ENCODE results near the gene HK3. TPM values are rescaled to one million over a fixed set of nuclear protein-coding genes. Genes with fewer than 3 reads are reported as not detected.
"Not testable (repeated sequence)": the region's sequence is repeated elsewhere in the genome, so short reads cannot be mapped to it uniquely, and the experiment has no call there.

HK3 gene
- polyA plus RNA-seq, 4 donors: 0.30 to 7.5 (median 1.5) TPM

GRCh38 chr5:176877793-176878331 is 21.3 kb downstream of the HK3 start:
- Histone ChIP-seq H3K4me3 (ENCODE audit: low read depth in 1 of 3, low read length in 3 of 3) (no peak overlapping the region), H3K27me3 (ENCODE audit: control insufficient read depth in 3 of 3, insufficient read depth in 3 of 3, low read length in 3 of 3) (peaks cover 0 to 28% (median 11%) of the 10 kb centered on the region in 3 donors), H3K27ac (ENCODE audit: low read depth in 1 of 3, low read length in 2 of 3) (no peak overlapping the region), H3K36me3 (ENCODE audit: control insufficient read depth in 3 of 3, insufficient read depth in 2 of 3, low read depth in 1 of 3, low read length in 3 of 3) (no peaks in the 10 kb centered on the region), H3K9me3 (ENCODE audit: control insufficient read depth in 2 of 2, insufficient read depth in 1 of 2, low read depth in 1 of 2, low read length in 1 of 2) (no peaks in the 10 kb centered on the region), H3K4me1 (ENCODE audit: control insufficient read depth in 3 of 3, insufficient read depth in 2 of 3, low read depth in 1 of 3, low read length in 2 of 3) (no peaks in the 10 kb centered on the region)
- no peak for FAIRE-seq
- 65 to 71% (median 69%) methylated on average over 19 to 21 of the region's 21 CpGs for WGBS, 3 donors
- DNase-seq: no peak

DNA sequence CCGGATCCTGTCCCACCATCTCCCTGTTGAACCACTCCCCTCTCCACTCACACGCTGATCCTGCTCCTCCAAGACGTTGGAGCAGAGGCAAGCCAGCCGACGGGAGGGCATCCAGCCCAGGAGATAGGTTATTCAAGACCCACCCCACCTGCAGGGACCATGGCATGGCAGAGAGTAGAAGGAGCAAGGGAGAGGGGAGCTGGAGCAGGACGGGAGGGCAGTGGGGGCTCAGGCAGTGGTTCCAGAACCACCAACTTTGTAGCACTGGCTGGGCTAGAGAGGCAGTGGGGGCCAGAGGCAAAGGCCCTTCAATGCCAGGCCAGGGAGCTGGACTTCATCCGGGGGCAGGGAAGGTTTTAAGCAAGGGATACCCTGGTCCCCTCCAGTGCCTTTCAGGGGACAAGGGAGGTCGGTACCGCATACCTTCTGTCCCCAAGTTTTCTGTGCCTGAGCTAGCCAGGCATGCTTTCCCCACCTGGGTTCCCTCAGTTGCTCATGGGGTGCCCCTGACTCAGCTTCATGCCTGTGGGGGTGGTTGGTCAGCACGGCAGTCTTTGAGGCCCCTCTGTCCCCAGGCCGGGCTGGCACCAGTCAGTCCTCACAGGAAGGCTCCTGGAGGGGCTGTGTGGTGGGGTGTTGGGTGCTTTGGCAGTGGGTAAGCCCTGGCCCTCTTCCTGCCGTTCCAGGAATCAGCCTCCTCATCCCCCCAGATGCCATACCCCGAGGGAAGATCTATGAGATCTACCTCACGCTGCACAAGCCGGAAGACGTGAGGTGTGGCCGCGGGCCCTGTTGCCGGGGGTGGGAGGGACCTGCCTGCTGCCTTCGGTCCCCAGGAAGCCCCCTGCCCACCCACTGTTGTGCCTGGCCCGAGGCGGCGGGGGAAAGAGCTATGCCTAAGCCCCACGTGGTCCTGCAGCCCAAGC is 22.4 kb downstream of the HK3 start:
- Histone ChIP-seq H3K9me3 (ENCODE audit: control insufficient read depth in 2 of 2, insufficient read depth in 1 of 2, low read depth in 1 of 2, low read length in 1 of 2) (no peaks in the 10 kb centered on the region), H3K4me3 (ENCODE audit: low read depth in 1 of 3, low read length in 3 of 3) (no peak overlapping the region), H3K36me3 (ENCODE audit: control insufficient read depth in 3 of 3, insufficient read depth in 2 of 3, low read depth in 1 of 3, low read length in 3 of 3) (no peaks in the 10 kb centered on the region), H3K27ac (ENCODE audit: low read depth in 1 of 3, low read length in 2 of 3) (no peak overlapping the region), H3K27me3 (ENCODE audit: control insufficient read depth in 3 of 3, insufficient read depth in 3 of 3, low read length in 3 of 3) (peaks cover 0 to 28% (median 11%) of the 10 kb centered on the region in 3 donors), H3K4me1 (ENCODE audit: control insufficient read depth in 3 of 3, insufficient read depth in 2 of 3, low read depth in 1 of 3, low read length in 2 of 3) (no peaks in the 10 kb centered on the region)
- no peak for DNase-seq
- WGBS, 3 donors: 67 to 74% (median 68%) methylated on average over 21 to 24 of the region's 24 CpGs
- FAIRE-seq: no peak

- H3K4me3 ChIP-seq (ENCODE audit: low read depth in 1 of 3, low read length in 3 of 3): no peak overlapping the region
- H3K27me3 ChIP-seq (ENCODE audit: control insufficient read depth in 3 of 3, insufficient read depth in 3 of 3, low read length in 3 of 3): peaks cover 0 to 28% (median 11%) of the 10 kb centered on the region in 3 donors
- FAIRE-seq (no peak), DNase-seq (no peak)
- H3K9me3 ChIP-seq (ENCODE audit: control insufficient read depth in 2 of 2, insufficient read depth in 1 of 2, low read depth in 1 of 2, low read length in 1 of 2): no peaks in the 10 kb centered on the region
- no peaks in the 10 kb centered on the region for H3K36me3 ChIP-seq (ENCODE audit: control insufficient read depth in 3 of 3, insufficient read depth in 2 of 3, low read depth in 1 of 3, low read length in 3 of 3)
- H3K4me1 ChIP-seq (ENCODE audit: control insufficient read depth in 3 of 3, insufficient read depth in 2 of 3, low read depth in 1 of 3, low read length in 2 of 3): no peaks in the 10 kb centered on the region
- WGBS, 3 donors: 35 to 45% (median 36%) methylated on average over 27 of the region's 27 CpGs
- no peak overlapping the region for H3K27ac ChIP-seq (ENCODE audit: low read depth in 1 of 3, low read length in 2 of 3)
Observed at GRCh38 chr5:176875783-176876505, 23.2 kb downstream of the HK3 start.

GRCh38 chr5:176875014-176875550 is 24.1 kb downstream of the HK3 start:
- Histone ChIP-seq H3K36me3 (ENCODE audit: control insufficient read depth in 3 of 3, insufficient read depth in 2 of 3, low read depth in 1 of 3, low read length in 3 of 3) (no peaks in the 10 kb centered on the region), H3K4me1 (ENCODE audit: control insufficient read depth in 3 of 3, insufficient read depth in 2 of 3, low read depth in 1 of 3, low read length in 2 of 3) (no peaks in the 10 kb centered on the region), H3K4me3 (ENCODE audit: low read depth in 1 of 3, low read length in 3 of 3) (no peak overlapping the region), H3K27me3 (ENCODE audit: control insufficient read depth in 3 of 3, insufficient read depth in 3 of 3, low read length in 3 of 3) (peaks cover 0 to 28% (median 11%) of the 10 kb centered on the region in 3 donors), H3K9me3 (ENCODE audit: control insufficient read depth in 2 of 2, insufficient read depth in 1 of 2, low read depth in 1 of 2, low read length in 1 of 2) (no peaks in the 10 kb centered on the region), H3K27ac (ENCODE audit: low read depth in 1 of 3, low read length in 2 of 3) (no peak overlapping the region)
- FAIRE-seq (no peak), DNase-seq (no peak)
- WGBS, 3 donors: 26 to 59% (median 50%) methylated on average over 17 of the region's 17 CpGs

GRCh38 chr5:176874198-176874780 is 24.9 kb downstream of the HK3 start:
- no peak for DNase-seq
- no peak overlapping the region for H3K27ac ChIP-seq (ENCODE audit: low read depth in 1 of 3, low read length in 2 of 3)
- no peak for FAIRE-seq
- H3K36me3 ChIP-seq (ENCODE audit: control insufficient read depth in 3 of 3, insufficient read depth in 2 of 3, low read depth in 1 of 3, low read length in 3 of 3): no peaks in the 10 kb centered on the region
- H3K27me3 ChIP-seq (ENCODE audit: control insufficient read depth in 3 of 3, insufficient read depth in 3 of 3, low read length in 3 of 3): peaks cover 0 to 28% (median 11%) of the 10 kb centered on the region in 3 donors
- no peak overlapping the region for H3K4me3 ChIP-seq (ENCODE audit: low read depth in 1 of 3, low read length in 3 of 3)
- H3K4me1 ChIP-seq (ENCODE audit: control insufficient read depth in 3 of 3, insufficient read depth in 2 of 3, low read depth in 1 of 3, low read length in 2 of 3): no peaks in the 10 kb centered on the region
- WGBS, 3 donors: 65 to 80% (median 72%) methylated on average over 18 to 20 of the region's 20 CpGs
- no peaks in the 10 kb centered on the region for H3K9me3 ChIP-seq (ENCODE audit: control insufficient read depth in 2 of 2, insufficient read depth in 1 of 2, low read depth in 1 of 2, low read length in 1 of 2)

GRCh38 chr5:176873541-176874172 is 25.5 kb downstream of the HK3 start:
- Histone ChIP-seq H3K27me3 (ENCODE audit: control insufficient read depth in 3 of 3, insufficient read depth in 3 of 3, low read length in 3 of 3) (peaks cover 0 to 28% (median 11%) of the 10 kb centered on the region in 3 donors), H3K4me3 (ENCODE audit: low read depth in 1 of 3, low read length in 3 of 3) (no peak overlapping the region), H3K9me3 (ENCODE audit: control insufficient read depth in 2 of 2, insufficient read depth in 1 of 2, low read depth in 1 of 2, low read length in 1 of 2) (no peaks in the 10 kb centered on the region), H3K4me1 (ENCODE audit: control insufficient read depth in 3 of 3, insufficient read depth in 2 of 3, low read depth in 1 of 3, low read length in 2 of 3) (no peaks in the 10 kb centered on the region), H3K36me3 (ENCODE audit: control insufficient read depth in 3 of 3, insufficient read depth in 2 of 3, low read depth in 1 of 3, low read length in 3 of 3) (no peaks in the 10 kb centered on the region), H3K27ac (ENCODE audit: low read depth in 1 of 3, low read length in 2 of 3) (no peak overlapping the region)
- WGBS, 3 donors: 34 to 59% (median 47%) methylated on average over 16 of the region's 16 CpGs
- FAIRE-seq: no peak
- DNase-seq: no peak

GRCh38 chr5:176873011-176873410 is 26.1 kb downstream of the HK3 start:
- H3K27ac ChIP-seq (ENCODE audit: low read depth in 1 of 3, low read length in 2 of 3); DNase-seq; H3K36me3 ChIP-seq (ENCODE audit: control insufficient read depth in 3 of 3, insufficient read depth in 2 of 3, low read depth in 1 of 3, low read length in 3 of 3); H3K4me1 ChIP-seq (ENCODE audit: control insufficient read depth in 3 of 3, insufficient read depth in 2 of 3, low read depth in 1 of 3, low read length in 2 of 3); H3K4me3 ChIP-seq (ENCODE audit: low read depth in 1 of 3, low read length in 3 of 3); H3K9me3 ChIP-seq (ENCODE audit: control insufficient read depth in 2 of 2, insufficient read depth in 1 of 2, low read depth in 1 of 2, low read length in 1 of 2); FAIRE-seq: not testable (repeated sequence)
- WGBS, 3 donors: 43 to 65% (median 59%) methylated on average over 2 of the region's 2 CpGs
- H3K27me3 ChIP-seq (ENCODE audit: control insufficient read depth in 3 of 3, insufficient read depth in 3 of 3, low read length in 3 of 3): peaks cover 0 to 28% (median 11%) of the 10 kb centered on the region in 3 donors
